DMS53 (cell line): ENCODE data around the gene HMCN1.

Experiments
- DNase-seq: peaks from one replicate; lab custom pipeline; 2025; lab: John Stamatoyannopoulos, UW

HMCN1 gene

GRCh38 chr1:185969028-185969427 lies 234.8 kb downstream of the HMCN1 start:
- no peak for DNase-seq

DNA sequence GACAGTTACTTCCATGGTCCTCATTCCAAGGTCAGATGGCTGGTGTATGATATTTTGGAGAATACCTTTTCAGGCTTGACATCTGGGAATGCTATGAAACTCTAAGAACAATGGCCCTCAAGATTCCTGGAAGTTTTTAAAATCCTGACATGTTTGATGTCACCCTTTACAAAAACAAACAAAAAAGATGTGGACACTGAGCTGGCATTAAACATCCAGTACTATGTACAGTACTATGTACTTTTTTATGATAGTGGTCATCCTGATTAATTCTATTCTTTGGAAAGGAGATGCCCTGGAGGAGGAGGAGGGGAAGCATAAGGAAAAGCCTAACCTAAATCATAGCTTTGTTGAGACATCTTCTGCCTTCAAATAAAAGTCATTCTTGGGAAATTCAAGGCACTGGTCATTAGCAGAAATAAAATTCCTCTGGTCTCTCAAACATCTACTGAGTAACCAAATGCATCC lies 235.4 kb downstream of the HMCN1 start:
- DNase-seq: no peak

- DNase-seq: no peak
These were observed 237.5 kb downstream of the HMCN1 start for GRCh38 chr1:185971688-185972087.

DNA sequence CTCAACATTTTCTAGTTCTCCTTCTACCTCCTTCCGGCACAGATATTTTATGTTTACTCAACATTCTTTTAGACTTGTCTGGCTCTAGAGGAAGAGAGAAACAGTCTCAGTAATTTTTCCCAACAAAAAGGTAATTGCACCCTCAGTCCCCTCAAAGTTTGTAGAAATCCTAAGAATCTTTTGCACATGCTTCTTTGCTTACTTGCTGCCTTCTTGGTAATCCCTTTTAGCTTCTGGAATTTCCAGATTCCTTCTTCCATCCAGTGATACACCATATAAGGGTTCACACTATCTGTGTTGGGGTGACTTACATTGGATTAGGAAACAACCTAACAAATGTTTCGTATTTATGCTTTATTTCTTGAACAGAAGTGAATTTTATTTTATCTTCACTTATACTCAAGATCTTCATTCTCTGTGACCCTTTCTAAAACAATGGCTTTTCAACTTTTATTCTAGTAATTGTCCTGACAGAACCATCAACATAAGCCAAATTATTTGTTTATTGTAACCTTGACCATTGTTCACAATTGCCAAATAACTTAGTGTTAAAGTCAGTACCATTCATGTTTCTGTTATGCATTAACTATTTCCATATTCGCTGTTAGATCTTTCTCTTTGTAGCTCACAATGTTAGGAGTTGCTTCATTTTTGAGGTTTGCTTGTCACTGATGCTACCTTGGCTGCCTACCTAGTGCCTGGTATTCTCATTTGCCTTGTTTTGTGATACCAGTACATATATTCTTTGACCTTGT lies 238.1 kb downstream of the HMCN1 start:
- no peak for DNase-seq

- no peak for DNase-seq
These were observed 239.5 kb downstream of the HMCN1 start for GRCh38 chr1:185973645-185974044.

DNA sequence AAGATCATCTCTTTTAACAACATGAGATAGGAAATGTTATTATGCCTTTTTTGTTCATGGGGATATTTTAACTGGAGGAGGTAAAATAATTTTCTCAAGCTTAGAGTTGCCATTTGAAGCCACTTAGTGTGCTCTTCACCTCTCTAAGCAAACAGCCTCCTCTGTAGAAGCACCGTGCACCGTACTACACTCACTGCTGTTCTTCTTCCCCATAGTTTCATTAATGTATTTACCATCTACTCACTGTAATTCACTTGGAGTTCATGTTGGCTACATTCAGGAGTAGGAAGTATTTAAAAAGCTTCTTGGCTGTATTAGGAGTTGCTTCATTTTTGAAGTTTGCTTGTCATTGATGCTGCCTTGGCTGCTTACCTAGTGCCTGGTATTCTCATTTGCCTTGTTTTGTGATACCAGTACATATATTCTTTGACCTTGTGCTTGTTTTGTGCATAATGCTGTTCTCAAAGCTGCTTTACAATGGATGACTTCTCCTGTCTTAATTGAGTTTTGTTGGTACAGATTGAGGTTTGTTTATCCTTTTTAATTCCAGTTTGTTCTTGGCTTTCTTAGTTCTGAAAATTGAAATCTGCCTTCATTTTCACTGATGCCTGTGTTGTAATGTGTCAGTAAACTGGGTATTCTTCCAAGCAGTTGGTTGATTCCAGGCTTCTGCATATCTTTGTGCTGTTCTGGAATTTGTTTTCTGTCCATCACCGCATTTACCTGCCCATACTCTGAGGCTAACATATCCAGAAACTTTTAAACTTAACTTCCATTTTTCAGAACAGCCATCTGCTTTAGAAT lies 240.4 kb downstream of the HMCN1 start:
- peak; percentile 8 for DNase-seq

DNA sequence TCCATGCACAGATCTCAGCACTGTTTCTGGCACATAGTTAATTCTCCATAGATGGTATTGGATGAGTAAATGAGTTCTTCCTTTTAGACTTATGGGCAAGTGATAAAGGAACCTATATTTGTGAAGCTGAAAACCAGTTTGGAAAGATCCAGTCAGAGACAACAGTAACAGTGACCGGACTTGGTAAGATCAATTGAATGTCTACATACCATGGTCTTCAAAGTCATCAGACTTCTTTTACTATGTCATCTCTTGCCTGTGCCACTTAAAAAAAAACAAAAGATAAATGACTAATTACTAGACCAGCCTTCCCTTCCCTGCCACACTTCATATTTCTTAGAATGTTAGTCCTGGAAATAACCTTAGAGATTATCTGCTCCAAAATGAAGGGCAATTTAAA lies 246.7 kb downstream of the HMCN1 start:
- DNase-seq: no peak

- DNase-seq: no peak
These were observed 250.1 kb downstream of the HMCN1 start for GRCh38 chr1:185984113-185984836.

- no peak for DNase-seq
These were observed 253.6 kb downstream of the HMCN1 start for GRCh38 chr1:185987611-185988321.

- no peak for DNase-seq
These were observed 256.4 kb downstream of the HMCN1 start for GRCh38 chr1:185990565-185990964.

DNA sequence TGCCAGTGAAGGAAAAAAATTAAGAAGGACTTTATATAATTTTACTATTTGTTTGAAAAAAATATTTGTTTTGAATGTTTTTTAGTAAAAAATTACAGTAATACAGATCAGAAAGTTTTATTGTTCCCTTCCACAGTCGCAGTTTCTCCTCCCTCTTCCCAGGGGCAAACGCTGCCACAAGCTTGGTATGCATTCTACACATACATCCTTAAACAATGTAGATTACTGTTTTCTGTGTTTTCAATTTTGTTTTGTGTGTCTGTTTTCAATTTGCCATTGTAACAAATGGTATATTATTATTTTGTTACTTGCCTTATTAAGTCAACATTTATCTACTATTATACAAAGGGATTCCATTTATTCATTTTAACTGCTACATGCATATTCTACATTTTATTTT lies 257.1 kb downstream of the HMCN1 start:
- no peak for DNase-seq

- no peak for DNase-seq
These were observed 262.0 kb downstream of the HMCN1 start for GRCh38 chr1:185996211-185996610.

GRCh38 chr1:185998391-185998790 lies 264.2 kb downstream of the HMCN1 start:
- DNase-seq: peak; percentile 41

GRCh38 chr1:186002406-186002805 lies 268.2 kb downstream of the HMCN1 start:
- no peak for DNase-seq

DNA sequence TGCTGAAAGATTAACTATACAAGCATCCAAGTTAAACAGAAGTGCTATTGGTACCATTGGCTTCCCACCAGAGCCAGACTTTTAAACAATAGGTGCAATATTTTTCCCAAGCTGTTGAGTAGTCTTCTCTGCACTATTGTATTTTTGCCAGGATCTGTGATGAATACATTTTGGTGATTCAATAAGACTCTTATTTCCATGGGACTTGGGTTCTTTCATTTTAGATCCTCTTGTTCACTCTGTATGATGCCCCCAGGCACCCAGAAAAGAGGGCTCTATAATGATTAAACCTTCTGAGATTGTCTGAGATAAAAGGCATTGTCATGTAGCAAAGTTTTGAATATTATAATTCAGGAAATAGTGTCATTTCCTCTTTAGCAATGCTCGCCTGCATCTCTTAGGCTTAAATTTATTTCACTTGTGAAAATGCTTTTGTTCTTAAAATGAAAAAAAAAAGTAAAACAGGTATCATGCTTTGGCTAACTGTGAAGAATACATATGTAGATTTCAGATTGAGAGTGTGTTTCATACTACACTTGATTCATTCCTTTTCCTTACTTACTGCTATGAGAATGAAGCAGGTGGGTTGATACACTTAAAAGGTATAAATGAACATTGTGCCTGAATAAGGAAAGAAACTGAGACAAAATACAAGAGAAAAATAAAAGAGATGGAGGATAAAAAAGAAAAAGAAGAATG lies 275.0 kb downstream of the HMCN1 start:
- DNase-seq: no peak

- DNase-seq: no peak
These were observed 280.3 kb downstream of the HMCN1 start for GRCh38 chr1:186014370-186015037.

- DNase-seq: no peak
These were observed 282.7 kb downstream of the HMCN1 start for GRCh38 chr1:186016856-186017255.

GRCh38 chr1:186022184-186022583 lies 288.0 kb downstream of the HMCN1 start:
- DNase-seq: no peak

- DNase-seq: no peak
These were observed 292.8 kb downstream of the HMCN1 start for GRCh38 chr1:186026946-186027345.

- no peak for DNase-seq
These were observed 293.4 kb downstream of the HMCN1 start for GRCh38 chr1:186027621-186028020.

- no peak for DNase-seq
These were observed 296.3 kb downstream of the HMCN1 start for GRCh38 chr1:186030453-186030852.
